HG03159 (cell line): Measurements from ENCODE around the gene MAN1A1.
A peak's percentile ranks its signal among the peaks of the same experiment; 100 is the strongest.

Source experiments
- ATAC-seq: cut with Tn5 transposase; IDR thresholded peaks from one replicate; pipeline ENCODE4 v1.9.1; 2021; ENCODE audit warnings: mild to moderate bottlenecking, moderate library complexity; ENCODE audit not compliant: unreplicated experiment

Gene MAN1A1

DNA sequence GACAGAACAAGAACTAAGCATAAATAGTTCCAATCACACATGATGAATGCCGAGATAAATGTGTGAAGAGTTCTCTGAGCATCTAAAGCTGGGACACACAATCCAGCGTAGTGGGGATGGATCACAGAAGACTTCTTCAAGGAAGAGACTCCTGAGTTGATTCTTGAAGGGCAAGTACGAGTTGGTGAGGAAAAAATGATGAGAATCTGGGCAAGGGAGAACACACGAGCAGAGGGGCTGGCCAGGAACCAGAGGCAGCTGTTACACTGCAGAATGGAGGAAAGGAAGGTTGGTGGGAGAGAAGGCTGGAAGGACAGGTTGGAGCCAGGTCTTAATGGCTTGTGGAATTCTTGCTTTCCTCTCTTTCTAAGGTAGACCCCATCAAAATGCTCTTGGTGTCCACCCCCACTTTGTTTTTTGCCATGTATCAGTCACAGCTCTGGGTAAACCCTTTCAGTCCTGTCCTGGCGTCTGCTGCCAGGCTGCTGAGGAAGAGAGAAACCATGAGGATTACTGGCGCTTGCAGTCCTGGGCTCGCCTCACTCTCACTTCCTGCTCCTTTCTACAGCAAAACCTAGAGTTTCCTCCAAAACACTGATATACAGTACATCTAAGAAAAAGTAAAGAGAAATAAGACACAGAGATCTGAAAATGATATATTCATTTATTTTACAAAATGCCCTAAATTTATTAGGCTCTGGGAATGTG lies 143.5 kb downstream of the MAN1A1 start:
- ATAC-seq, result peak; percentile 92

- no peak for ATAC-seq
These were observed 144.8 kb downstream of the MAN1A1 start for GRCh38 chr6:119204719-119205118.

- ATAC-seq, result no peak
These were observed 148.1 kb downstream of the MAN1A1 start for GRCh38 chr6:119201480-119201879.

DNA sequence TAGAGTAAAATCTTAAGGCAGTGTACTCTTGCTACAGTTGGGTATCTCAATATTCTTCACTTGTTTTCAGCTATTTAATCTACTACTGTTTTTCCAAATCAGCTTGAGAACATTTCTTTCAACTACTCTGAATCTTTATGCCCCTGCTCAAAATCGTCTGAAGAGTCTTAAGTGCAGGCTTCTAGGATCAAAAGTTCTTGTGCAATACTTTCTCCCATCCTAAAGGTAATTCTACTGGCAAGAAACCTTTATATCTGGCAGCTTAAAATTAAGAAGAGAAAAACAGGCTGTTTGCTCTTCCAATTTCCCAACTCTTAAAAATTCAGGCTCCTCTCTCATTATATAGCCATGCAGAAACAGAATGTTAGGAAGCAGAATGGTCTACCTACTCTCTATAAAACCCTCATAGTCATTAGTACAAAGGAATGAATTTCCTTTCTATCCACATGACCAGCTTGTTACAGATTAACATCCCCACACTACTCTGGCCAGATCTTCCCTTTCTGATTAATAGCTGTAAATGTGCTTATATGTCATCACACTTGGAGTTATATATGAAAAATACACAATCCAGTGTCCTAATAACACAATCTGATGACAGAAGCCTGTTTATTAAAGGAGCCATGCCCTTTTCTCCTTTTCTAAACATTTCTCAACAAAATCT lies 148.9 kb downstream of the MAN1A1 start:
- ATAC-seq, result no peak

GRCh38 chr6:119197271-119197670 lies 152.3 kb downstream of the MAN1A1 start:
- no peak for ATAC-seq

DNA sequence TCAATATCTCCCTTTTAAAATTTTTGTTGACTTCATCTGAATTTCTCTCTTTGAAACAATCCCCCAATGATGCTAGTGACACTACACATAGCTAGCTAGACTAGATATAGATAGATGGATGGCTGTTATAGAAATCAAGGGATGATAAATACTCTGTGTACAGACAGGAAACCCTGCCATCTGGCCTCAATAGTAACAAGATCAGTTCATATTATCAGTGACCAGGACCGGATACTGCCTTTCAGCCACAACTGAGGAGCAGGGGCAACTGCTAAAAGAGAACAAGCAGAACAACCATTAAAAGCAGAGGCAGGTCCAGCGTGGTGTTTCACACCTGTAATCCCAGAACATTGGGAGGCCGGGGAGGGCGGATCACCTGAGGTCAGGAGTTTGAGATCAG lies 152.8 kb downstream of the MAN1A1 start:
- ATAC-seq, result no peak

DNA sequence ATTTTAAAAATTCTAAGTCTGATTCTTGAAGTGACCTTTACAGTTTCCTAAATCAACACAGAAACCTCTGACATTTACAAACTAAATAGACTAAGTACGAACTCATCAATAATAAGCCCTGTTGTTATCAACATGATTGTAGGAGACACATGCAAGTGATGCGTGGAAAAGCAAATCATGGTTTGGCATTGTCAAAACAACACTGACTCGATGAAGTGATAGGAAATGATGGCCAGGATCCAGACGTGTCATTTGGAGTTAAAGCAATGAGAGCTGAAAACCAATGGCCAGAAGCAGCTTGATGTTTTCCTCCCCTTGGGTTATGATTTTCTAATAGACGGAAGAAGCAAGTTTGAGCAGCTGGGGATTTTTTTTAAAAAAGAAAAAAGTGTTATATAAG lies 153.7 kb downstream of the MAN1A1 start:
- no peak for ATAC-seq

DNA sequence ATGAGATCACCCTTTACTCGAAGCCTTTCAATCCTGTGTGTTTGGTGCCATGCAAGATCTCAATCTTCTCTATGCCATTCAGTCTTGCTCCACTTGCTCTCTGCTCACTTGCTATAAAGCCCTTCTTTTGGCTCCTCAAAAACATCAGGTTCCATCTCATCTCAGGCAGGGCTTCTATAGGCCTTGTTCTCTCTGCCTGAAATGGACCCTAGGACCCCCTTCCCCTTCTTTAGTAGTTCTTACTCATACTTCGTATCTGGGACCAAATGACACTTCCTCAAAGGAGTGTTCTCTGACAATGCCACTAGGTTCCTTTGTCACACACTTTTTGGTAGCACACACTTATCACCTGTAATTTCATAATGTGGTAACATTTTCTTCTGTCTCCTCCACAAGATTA lies 154.4 kb downstream of the MAN1A1 start:
- ATAC-seq, result no peak

- no peak for ATAC-seq
These were observed 155.9 kb downstream of the MAN1A1 start for GRCh38 chr6:119193707-119194106.

DNA sequence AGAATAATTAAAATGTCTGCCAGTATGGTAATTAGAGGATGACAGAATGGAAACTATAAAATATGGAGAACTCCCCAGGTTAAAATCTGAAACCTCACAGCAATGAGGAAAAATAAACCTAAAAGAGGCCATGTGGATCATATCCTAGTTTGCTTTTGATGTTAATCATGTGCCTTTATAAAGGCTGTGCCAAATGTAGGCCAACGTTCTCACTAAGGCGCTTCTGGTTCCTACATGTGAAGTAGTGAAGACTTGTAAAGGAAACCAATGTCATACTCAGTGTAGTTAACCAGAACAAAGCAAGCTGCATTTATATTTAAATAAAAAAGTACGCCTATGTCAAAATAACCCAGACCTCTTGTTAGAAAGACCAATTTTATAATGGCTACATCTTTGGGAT lies 157.4 kb downstream of the MAN1A1 start:
- no peak for ATAC-seq

DNA sequence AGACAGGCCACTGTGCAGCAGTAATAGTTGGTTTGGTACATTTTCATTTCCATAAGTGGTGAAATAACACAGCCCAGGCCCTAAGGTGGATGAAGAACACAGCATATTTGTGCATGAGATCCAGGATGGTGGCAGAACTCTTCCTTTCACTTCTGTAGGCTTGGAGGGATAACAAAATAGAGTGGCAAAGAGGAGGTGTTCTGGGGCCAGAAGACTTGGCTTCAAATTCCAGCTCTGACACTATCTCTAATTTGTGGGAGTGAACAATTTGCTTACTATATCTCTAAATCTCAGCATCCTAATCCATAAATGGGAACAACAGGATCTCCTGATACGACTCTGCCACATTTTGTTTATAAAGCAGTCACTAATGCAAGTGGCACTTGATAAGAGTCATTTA lies 159.4 kb downstream of the MAN1A1 start:
- ATAC-seq, result no peak

DNA sequence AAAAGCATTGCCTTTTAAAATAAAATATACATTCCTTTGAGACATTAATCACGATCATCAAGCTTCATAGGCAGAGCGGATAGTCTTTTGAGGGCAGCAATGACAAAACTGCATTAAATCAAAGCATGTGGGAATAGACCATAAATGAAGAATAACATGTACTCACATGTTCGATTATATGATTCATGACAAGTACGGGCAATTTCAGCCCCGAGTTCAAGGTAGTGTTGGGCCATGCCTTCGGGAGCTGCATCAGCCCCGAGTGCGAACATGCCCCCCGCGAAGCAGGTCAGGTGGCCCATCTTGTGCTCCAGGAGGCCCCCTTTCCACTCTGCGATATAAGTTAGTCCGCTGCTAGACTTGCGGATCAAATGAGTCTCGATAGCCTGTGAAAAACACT lies 160.1 kb downstream of the MAN1A1 start:
- ATAC-seq, result no peak

GRCh38 chr6:119187596-119187995 lies 162.0 kb downstream of the MAN1A1 start:
- no peak for ATAC-seq

- ATAC-seq, result no peak
These were observed 163.1 kb downstream of the MAN1A1 start for GRCh38 chr6:119186490-119186889.

DNA sequence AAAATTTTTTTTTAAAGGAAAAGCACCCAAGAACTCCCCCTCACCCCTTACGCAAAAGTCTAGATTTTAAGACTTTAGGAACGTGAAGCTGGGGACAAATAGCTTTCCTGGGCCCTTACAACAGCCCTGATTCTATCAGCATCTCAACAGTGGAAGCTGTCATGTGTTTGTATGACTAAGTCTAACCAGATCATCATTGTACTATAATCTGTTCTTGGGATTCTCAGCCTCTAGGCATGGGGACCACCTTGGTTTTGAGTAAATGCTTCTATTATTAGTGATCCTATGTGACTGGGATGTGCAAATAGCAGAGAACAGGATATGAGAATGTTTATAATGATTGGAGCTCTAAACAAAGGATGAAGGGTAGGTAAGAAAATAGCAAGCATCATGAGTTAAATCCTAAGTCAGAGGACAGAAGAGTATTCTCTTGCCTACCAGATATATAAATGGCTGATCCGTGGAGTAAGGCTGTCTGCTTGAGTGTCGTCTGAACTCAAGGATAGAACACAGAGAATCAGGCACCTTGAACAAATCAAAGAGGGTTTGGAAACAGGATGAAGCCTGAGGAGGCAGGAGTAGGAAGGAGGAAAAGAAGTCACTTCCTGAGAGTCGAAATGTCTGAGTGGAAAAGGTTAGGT lies 165.4 kb downstream of the MAN1A1 start:
- no peak for ATAC-seq

DNA sequence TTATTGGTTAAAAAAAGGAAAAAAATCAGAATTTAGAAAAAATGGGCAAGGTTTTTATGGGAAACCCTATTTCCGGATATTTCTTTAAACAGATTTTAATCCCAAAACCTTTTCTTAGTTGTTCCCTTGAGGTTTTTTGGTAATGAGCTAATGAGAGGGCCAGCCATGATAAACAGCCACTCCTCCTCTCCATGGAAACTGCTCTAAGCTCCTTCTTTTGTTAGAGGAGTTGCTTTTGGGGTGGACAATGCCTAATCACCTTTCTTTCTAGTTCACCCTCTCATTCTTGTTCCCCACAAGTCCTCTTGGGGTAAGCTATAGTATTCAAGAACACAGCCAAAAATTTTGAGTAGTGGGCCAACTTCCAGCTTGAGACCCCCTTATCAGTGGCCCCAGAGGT lies 166.1 kb downstream of the MAN1A1 start:
- ATAC-seq, result no peak

GRCh38 chr6:119182875-119183274 lies 166.7 kb downstream of the MAN1A1 start:
- no peak for ATAC-seq

DNA sequence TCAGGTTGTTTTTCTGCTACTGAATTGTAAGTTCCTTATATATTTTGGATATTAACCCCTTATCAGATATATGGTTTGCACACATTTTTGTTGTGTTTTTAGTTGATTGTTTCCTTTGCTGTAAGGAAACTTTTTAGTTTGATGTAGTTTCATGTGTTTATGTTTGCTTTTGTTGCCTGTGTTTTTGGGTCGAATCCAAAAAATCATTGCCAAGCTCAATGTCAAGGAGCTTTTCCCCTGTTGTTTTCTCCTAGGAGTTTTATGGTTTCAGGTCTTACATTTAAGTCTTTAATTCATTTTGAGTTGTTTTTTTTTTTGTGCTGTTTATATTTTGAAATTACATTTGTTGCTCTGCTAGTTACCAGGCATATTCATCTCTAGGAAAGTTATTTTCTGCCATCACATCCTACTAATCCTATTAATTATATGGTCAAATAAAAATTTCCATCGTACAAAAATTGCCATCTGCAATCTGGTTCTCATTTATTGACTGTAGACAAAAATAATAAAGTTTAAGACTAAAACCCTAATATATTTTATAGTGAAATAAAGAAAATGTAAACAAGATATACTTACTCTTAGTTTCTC lies 167.3 kb downstream of the MAN1A1 start:
- ATAC-seq, result no peak

DNA sequence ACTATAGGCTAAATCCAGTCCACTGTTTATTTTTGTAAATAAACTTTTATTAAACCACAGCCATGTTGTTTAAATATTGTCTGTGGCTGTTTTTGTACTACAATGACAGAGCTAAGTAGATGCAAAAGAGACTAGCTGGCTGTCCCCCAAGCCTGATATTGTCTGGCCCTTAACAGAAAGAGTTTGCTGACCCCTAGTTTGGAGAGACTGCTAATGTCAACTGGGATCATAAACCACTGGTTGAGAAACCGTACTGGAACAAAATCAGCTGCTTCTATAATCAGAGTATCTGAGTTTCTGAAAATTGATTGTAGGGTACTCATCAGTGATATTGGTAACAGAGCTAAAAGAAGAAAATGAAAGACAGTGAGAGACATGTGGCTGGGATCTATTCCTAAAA lies 168.5 kb downstream of the MAN1A1 start:
- no peak for ATAC-seq

DNA sequence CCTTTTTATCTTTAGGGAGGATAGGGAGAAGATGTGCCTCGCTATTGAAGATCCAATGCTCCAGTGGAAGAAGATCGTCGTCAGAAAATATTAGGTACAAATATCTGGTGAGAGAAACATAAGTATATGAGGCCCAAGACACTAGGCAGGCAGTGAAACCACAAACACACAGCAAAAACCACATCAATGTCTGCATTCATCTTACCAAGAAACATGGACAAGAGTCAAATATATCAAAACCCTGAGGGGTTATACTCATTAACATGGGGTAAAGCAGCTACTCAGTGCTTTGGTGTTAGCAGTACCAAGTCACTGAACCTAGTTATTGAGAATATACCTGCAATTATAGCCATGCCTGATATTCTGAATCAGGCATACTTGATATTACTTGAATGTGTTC lies 169.7 kb downstream of the MAN1A1 start:
- no peak for ATAC-seq

DNA sequence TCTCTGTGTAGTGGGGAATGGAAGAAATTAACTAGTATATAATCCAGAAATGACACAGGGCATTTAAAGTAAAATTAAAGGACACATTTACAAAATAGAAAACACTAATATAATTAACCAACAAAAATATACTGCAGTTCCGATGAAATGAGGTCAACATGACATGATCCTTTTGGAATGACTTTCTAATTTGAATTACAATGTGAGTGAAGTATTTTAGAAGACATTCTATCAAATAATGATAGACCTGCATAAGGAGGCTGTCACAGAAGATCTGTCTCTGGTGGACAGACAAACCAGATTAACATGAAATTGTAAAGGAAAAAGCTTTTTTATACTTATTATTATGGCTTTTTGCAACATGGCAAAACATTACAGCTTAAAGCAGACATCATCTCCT lies 170.5 kb downstream of the MAN1A1 start:
- no peak for ATAC-seq

DNA sequence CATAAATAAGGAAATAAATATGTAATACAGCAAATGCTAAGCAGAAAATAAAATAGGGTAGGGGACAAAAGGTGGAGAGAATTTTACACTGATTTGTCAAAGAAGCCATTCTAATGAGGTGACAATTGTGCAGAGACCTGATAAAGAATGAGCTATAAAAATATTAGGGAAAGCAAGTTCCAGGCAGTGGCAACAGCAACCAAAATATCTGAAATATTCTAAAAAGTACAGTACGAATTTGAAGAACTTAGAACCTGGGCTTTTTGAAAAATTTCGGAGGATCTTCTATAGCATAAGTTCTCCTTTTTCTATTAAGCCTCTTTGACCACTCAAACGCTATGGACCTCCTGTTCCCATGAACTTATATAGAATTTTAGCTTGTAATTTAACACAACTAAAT lies 173.1 kb downstream of the MAN1A1 start:
- ATAC-seq, result no peak
